K562 (cell line): Measurements from ENCODE around the gene GNG7. TPM values are rescaled to one million over a fixed set of nuclear protein-coding genes. Genes with fewer than 3 reads are reported as not detected.

ENCODE experiments used
- ATAC-seq: fragments of 200-7000 bp; cut with Tn5 transposase; 3 replicates; pipeline ENCODE4 v1.9.1; 2020; ENCODE audit warnings: moderate library complexity
- BruUV-seq: library from RNA; stranded (reverse); fragments of 400-500 nt; replicated peaks from 2 replicates; lab custom pipeline; 2021; lab: Mats Ljungman, UMichigan
- CTCF ChIA-PET: fragments of 300-600 bp; formaldehyde crosslinking; extraction: SDS; loops from one replicate; lab custom pipeline; 2021; ENCODE audit warnings: low intra/inter-chr PET ratio; lab: Yijun Ruan, JAX
- POLR2A ChIA-PET: fragments of 300-600, 350-650 bp; sonication (Branson Sonifier 250); formaldehyde crosslinking; extraction: SDS; loops from one replicate; lab custom pipeline; 2021; ENCODE audit warnings: antibody characterized with exemption, inconsistent platforms; lab: Yijun Ruan, JAX
- DNase-seq, 4 experiments: peaks; one replicate each; pipeline versions ENCODE4 v3.0.0 to v3.0.0-alpha.2; 2011 to 2018; ENCODE audit warnings: low spot score in 3 of 4, mixed read lengths in 3 of 4; ENCODE audit errors: extremely low read depth in 1 of 4
- FAIRE-seq: peaks from 2 replicates; lab custom pipeline; 2011; peaks lifted over from hg19 to GRCh38; lab: Jason Lieb, UNC
- H2AFZ ChIP-seq: 2 replicates; pipeline ENCODE4 v1.6.0; 2011; ENCODE audit warnings: low read depth, low read length, control low read depth, inconsistent platforms
- H3K27ac ChIP-seq: fragments of 200-600 bp; 3 replicates; pipeline ENCODE4 v1.8.0; 2011; ENCODE audit warnings: low read depth, mild to moderate bottlenecking, control low read depth, inconsistent platforms, low read length, moderate library complexity, mixed read lengths; ENCODE audit errors: extremely low read depth
- H3K27me3 ChIP-seq, 2 experiments: fragments of 300-600 bp in 1 of 2; 2 replicates in 1 of 2; 3 replicates in 1 of 2; pipeline versions ENCODE4 v1.6.0 to v1.8.0; 2011; ENCODE audit warnings: inconsistent platforms in 2 of 2, low read length in 2 of 2, mild to moderate bottlenecking in 1 of 2, mixed read lengths in 1 of 2, moderate library complexity in 1 of 2; ENCODE audit not compliant: control insufficient read depth in 2 of 2, insufficient read depth in 2 of 2
- H3K36me3 ChIP-seq: fragments of 300-600 bp; 3 replicates; pipeline ENCODE4 v1.8.0; 2011; ENCODE audit warnings: mild to moderate bottlenecking, low read length, inconsistent platforms; ENCODE audit not compliant: control insufficient read depth, insufficient read depth
- H3K4me1 ChIP-seq, 2 experiments: fragments of 200-600 bp in 1 of 2; replicated peaks in 1 of 2; 2 replicates in 1 of 2; 3 replicates in 1 of 2; pipeline versions ENCODE4 v1.5.1 to v1.8.0; 2011; ENCODE audit warnings: inconsistent platforms in 2 of 2, low read length in 2 of 2, mild to moderate bottlenecking in 1 of 2, mixed read lengths in 1 of 2, moderate library complexity in 1 of 2; ENCODE audit not compliant: control insufficient read depth in 2 of 2, insufficient read depth in 2 of 2
- H3K4me2 ChIP-seq: 2 replicates; pipeline ENCODE4 v1.6.1; 2011; ENCODE audit warnings: low read length, control low read depth, inconsistent platforms, mixed read lengths; ENCODE audit not compliant: insufficient read depth
- H3K4me3 ChIP-seq: fragments of 200-600 bp; sonication (generic), shearing (Covaris generic); 2 replicates; pipeline ENCODE4 v1.5.1; 2016; ENCODE audit warnings: control low read depth, inconsistent platforms
- H3K79me2 ChIP-seq: fragments of 200-600 bp; 3 replicates; pipeline ENCODE4 v1.8.0; 2011; ENCODE audit warnings: low read length, inconsistent platforms; ENCODE audit not compliant: control insufficient read depth, insufficient read depth
- H3K9ac ChIP-seq, 2 experiments: 2 replicates each; pipeline versions ENCODE4 v1.6.0 to v1.6.1; 2011; ENCODE audit warnings: low read depth in 2 of 2, low read length in 2 of 2, control low read depth in 1 of 2, inconsistent platforms in 1 of 2, mild to moderate bottlenecking in 1 of 2, mixed read lengths in 1 of 2; ENCODE audit not compliant: insufficient read depth in 1 of 2
- H3K9me1 ChIP-seq: one replicate; pipeline ENCODE4 v1.6.0; 2011; ENCODE audit warnings: inconsistent platforms, mild to moderate bottlenecking, low read length, moderate library complexity; ENCODE audit not compliant: control insufficient read depth, insufficient read depth
- H3K9me3 ChIP-seq: replicated peaks from 2 replicates; pipeline ENCODE4 v1.5.1; 2011; ENCODE audit warnings: low read depth, low read length, inconsistent platforms; ENCODE audit not compliant: control insufficient read depth, insufficient read depth
- H4K20me1 ChIP-seq: replicated peaks from 2 replicates; pipeline ENCODE4 v1.6.1; 2011; ENCODE audit warnings: low read length, inconsistent platforms, mixed read lengths; ENCODE audit not compliant: control insufficient read depth, insufficient read depth
- BCOR ChIP-seq: fragments of 450-650 bp; IDR thresholded peaks from 2 replicates; pipeline ENCODE4 v1.6.1; 2016
- COPS2 ChIP-seq: fragments of 450-650 bp; conservative IDR thresholded peaks from 2 replicates; pipeline ENCODE4 v1.6.1; 2016; ENCODE audit warnings: mild to moderate bottlenecking, moderate library complexity
- GTF2E2 ChIP-seq: fragments of 200-800 bp; sonication (Bioruptor generic); IDR thresholded peaks from 2 replicates; pipeline ENCODE4 v1.6.1; 2016; ENCODE audit warnings: missing genetic modification characterization, missing compliant biosample characterization
- KDM1A ChIP-seq, 2 experiments: fragments of 450-650 bp; IDR thresholded peaks; 2 replicates each; pipeline ENCODE4 v1.6.1; 2016; ENCODE audit warnings: mild to moderate bottlenecking in 2 of 2
- MCM2 ChIP-seq: fragments of 450-650 bp; IDR thresholded peaks from 2 replicates; pipeline ENCODE4 v1.6.1; 2017; ENCODE audit warnings: low read depth, mild to moderate bottlenecking
- RBM25 ChIP-seq: fragments of 200-400 bp; formaldehyde crosslinking; IDR thresholded peaks from 2 replicates; pipeline ENCODE4 v1.6.1; 2018; ENCODE audit warnings: low read length, low read depth, moderate library complexity; ENCODE audit not compliant: severe bottlenecking
- TARDBP ChIP-seq: fragments of 450-650 bp; IDR thresholded peaks from 2 replicates; pipeline ENCODE4 v1.6.1; 2016
- VEZF1 ChIP-seq: fragments of 200-800 bp; sonication (Bioruptor generic); IDR thresholded peaks from 2 replicates; pipeline ENCODE4 v1.6.1; 2017; ENCODE audit warnings: missing genetic modification characterization, missing compliant biosample characterization
- WHSC1 ChIP-seq: IDR thresholded peaks from one replicate; pipeline ENCODE4 v1.6.1; 2012; ENCODE audit warnings: low read length, control low read depth, inconsistent platforms
- ZFP36 ChIP-seq: fragments of 150-350 bp; IDR thresholded peaks from 2 replicates; pipeline ENCODE4 v1.6.1; 2018; ENCODE audit warnings: low read length, low read depth; ENCODE audit not compliant: partially characterized antibody
- ZNF398 ChIP-seq: fragments of 250-450 bp; sonication (Bioruptor Pico); IDR thresholded peaks from 2 replicates; pipeline ENCODE4 v1.8.0; 2021; ENCODE audit warnings: moderate library complexity, mild to moderate bottlenecking, inconsistent platforms
- WGBS: fragments of 100-300 bp; shearing (Covaris generic); methylation state at CpG from one replicate; pipeline ENCODE4 v1.1.6; 2016; ENCODE audit warnings: low coverage, mixed read lengths; ENCODE audit not compliant: insufficient coverage; ENCODE audit errors: missing lambda C conversion rate; 5-methylcytosine and 5-hydroxymethylcytosine counted together
- in situ Hi-C: fragments of 300-500 bp; cut with MboI; formaldehyde crosslinking; loops from 4 replicates; pipeline ENCODE4 v1.15.0; 2018; ENCODE audit warnings: inconsistent platforms, mixed read lengths
- intact Hi-C: fragments of 100-400 bp; cut with micrococcal nuclease; formaldehyde crosslinking; loops from 2 replicates; pipeline ENCODE4 v1.14.2; 2022
- polyA plus RNA-seq, 8 experiments: library from polyadenylated mRNA; depleted of rRNA in 4 of 8; stranded (reverse) in 5 of 8; unstranded in 3 of 8; fragments of >200 nt; fragmentation: Nextera tagmentation in 2 of 8; fragmentation: Illumina TruSeq in 1 of 8; extraction: Ambion mirVana in 2 of 8; extraction: Trizol in 1 of 8; gene quantifications; 2 replicates each; pipeline versions ENCODE4 v1.2.1 to v1.2.3, GENCODE V29; 2011 to 2014; ENCODE audit warnings: inconsistent platforms in 1 of 8, missing spikeins in 1 of 8
- total RNA-seq, 7 experiments: library from RNA; depleted of rRNA in 6 of 7; stranded (reverse); fragments of >200 nt in 6 of 7; fragmentation: Illumina TruSeq in 2 of 7; extraction: Trizol in 2 of 7; gene quantifications; 2 replicates each; pipeline versions ENCODE4 v1.2.1 to v1.2.3, GENCODE V29; 2011 to 2021; ENCODE audit warnings: low replicate concordance in 1 of 7

Gene GNG7
- total and polyA plus RNA-seq, 9 of the 15 experiments (the other 6 are each of a cell fraction or from before 2014, with no cell fraction given): 0.01 to 0.20 (median 0.06) TPM; not detected in 1

- Histone ChIP-seq H3K9me1 (no peaks in the 10 kb centered on the region), H3K4me2 (no peak overlapping the region), H3K9me3 (0 out of 2 replicates have a peak, but pooled peaks cover 4% of the 10 kb centered on the region), H4K20me1 (no peaks in the 10 kb centered on the region), H3K79me2 (no peaks in the 10 kb centered on the region), H3K4me3 (no peak overlapping the region), H2AFZ (no peak overlapping the region)
- CTCF ChIA-PET: no interaction called here
- intact Hi-C loops: no loop called here
- peak; percentile 36; the same call in 1 of the 2 replicates for TF ChIP-seq VEZF1 (CRISPR knock-in tag)
- TF ChIP-seq KDM1A (IDR thresholded peaks at IDR 0.05): 0 out of 4 replicates have a peak, but pooled peaks of 1 of the 2 experiments have one; percentile 20
- TF ChIP-seq BCOR: 0 out of 2 replicates have a peak, but pooled peaks have one; percentile 34
- TF ChIP-seq GTF2E2 (tag): no peak
- peak; percentile 80 for TF ChIP-seq ZFP36
- no peak for TF ChIP-seq ZNF398 (CRISPR knock-in tag)
- peak; percentile 53 for TF ChIP-seq RBM25
- TF ChIP-seq TARDBP: no peak
- TF ChIP-seq WHSC1: no peak
- no peak for TF ChIP-seq MCM2
- TF ChIP-seq COPS2: no peak
- TF ChIP-seq, all 486 proteins: peak for 5
- no peak overlapping the region for H3K27ac ChIP-seq
- H3K27me3 ChIP-seq: no peaks in the 10 kb centered on the region
- POLR2A ChIA-PET: no interaction called here
- no peak overlapping the region for H3K9ac ChIP-seq
- peak in 1 of 4 experiments; percentile 38 for DNase-seq
- no peak for ATAC-seq
- no TSS peak for BruUV-seq
- WGBS: 35% methylated on average over 5 of the region's 7 CpGs
- in situ Hi-C loops: no loop called here
- peaks cover 17 to 56% of the 10 kb centered on the region in 2 experiments for H3K4me1 ChIP-seq
- no peaks in the 10 kb centered on the region for H3K36me3 ChIP-seq
- no peak for FAIRE-seq
Measured at GRCh38 chr19:2719232-2719735, 16.8 kb upstream of the GNG7 start.
